GM12878 (cell line): ENCODE data around the gene RORC. TPM values are rescaled to one million over a fixed set of nuclear protein-coding genes. Genes with fewer than 3 reads are reported as not detected.

Source experiments
- ATAC-seq: fragments of 200-7000 bp; cut with Tn5 transposase; 3 replicates; pipeline ENCODE4 v1.9.1; 2020; ENCODE audit warnings: mild to moderate bottlenecking, moderate library complexity
- BruUV-seq: library from RNA; stranded (reverse); fragments of 400-500 nt; replicated peaks from 2 replicates; lab custom pipeline; 2021; lab: Mats Ljungman, UMichigan
- CTCF ChIA-PET: fragments of 300-600 bp; sonication (Branson Sonifier 250); formaldehyde crosslinking; extraction: SDS; loops from one replicate; lab custom pipeline; 2021; ENCODE audit warnings: inconsistent platforms; lab: Yijun Ruan, JAX
- POLR2A ChIA-PET: fragments of 350-600 bp; formaldehyde crosslinking; extraction: SDS; loops from one replicate; lab custom pipeline; 2021; ENCODE audit warnings: inconsistent platforms; lab: Charles Lee
- RAD21 ChIA-PET: fragments of 300-600 bp; sonication (Branson Sonifier 250); formaldehyde crosslinking; loops from one replicate; lab custom pipeline; 2023; ENCODE audit warnings: antibody characterized with exemption; ENCODE audit not compliant: unreplicated experiment; lab: Charles Lee
- SMC1A ChIA-PET: fragments of 300-600 bp; sonication (Branson Sonifier 250); formaldehyde crosslinking; loops from one replicate; lab custom pipeline; 2023; ENCODE audit not compliant: unreplicated experiment, uncharacterized antibody; lab: Charles Lee
- DNase-seq: peaks from one replicate; pipeline ENCODE4 v3.0.0-alpha.2; 2011; ENCODE audit warnings: low read depth, low spot score
- FAIRE-seq: peaks from 3 replicates; lab custom pipeline; 2011; peaks lifted over from hg19 to GRCh38; lab: Jason Lieb, UNC
- H2AFZ ChIP-seq: 2 replicates; pipeline ENCODE4 v1.6.0; 2011; ENCODE audit warnings: low read depth, low read length, control low read depth; ENCODE audit not compliant: control insufficient read depth
- H3K27ac ChIP-seq: 2 replicates; pipeline ENCODE4 v1.5.1; 2011; ENCODE audit warnings: control low read depth; ENCODE audit not compliant: control insufficient read depth, insufficient read depth
- H3K27me3 ChIP-seq, 2 experiments: replicated peaks in 1 of 2; 2 replicates each; pipeline versions ENCODE4 v1.6.0 to v1.6.1; 2011; ENCODE audit warnings: low read length in 1 of 2; ENCODE audit not compliant: control insufficient read depth in 2 of 2, insufficient read depth in 2 of 2
- H3K36me3 ChIP-seq, 2 experiments: 2 replicates each; pipeline ENCODE4 v1.5.1; 2011; ENCODE audit warnings: low read length in 1 of 2; ENCODE audit not compliant: control insufficient read depth in 2 of 2, insufficient read depth in 2 of 2
- H3K4me1 ChIP-seq: 2 replicates; pipeline ENCODE4 v1.6.1; 2011; ENCODE audit warnings: mild to moderate bottlenecking, low read length, moderate library complexity, mixed read lengths; ENCODE audit not compliant: control insufficient read depth, insufficient read depth
- H3K4me2 ChIP-seq: 2 replicates; pipeline ENCODE4 v1.6.0; 2011; ENCODE audit warnings: control low read depth; ENCODE audit not compliant: control insufficient read depth, insufficient read depth
- H3K4me3 ChIP-seq: fragments of 200-600 bp; sonication (generic); 2 replicates; pipeline ENCODE4 v1.5.1; 2016
- H3K79me2 ChIP-seq: 2 replicates; pipeline ENCODE4 v1.6.0; 2011; ENCODE audit warnings: low read length; ENCODE audit not compliant: control insufficient read depth, insufficient read depth
- H3K9ac ChIP-seq: 2 replicates; pipeline ENCODE4 v1.8.0; 2011; ENCODE audit warnings: low read length, control low read depth, mixed read lengths; ENCODE audit not compliant: control insufficient read depth, insufficient read depth
- H3K9me3 ChIP-seq: replicated peaks from 3 replicates; pipeline ENCODE4 v1.5.1; 2011; ENCODE audit warnings: mild to moderate bottlenecking, low read length; ENCODE audit not compliant: control insufficient read depth, insufficient read depth
- H4K20me1 ChIP-seq: 2 replicates; pipeline ENCODE4 v1.6.0; 2011; ENCODE audit not compliant: control insufficient read depth, insufficient read depth
- ASH2L ChIP-seq: fragments of 300-600, 200-600 bp; sonication (generic); IDR thresholded peaks from 2 replicates; pipeline ENCODE4 v1.6.1; 2017; ENCODE audit warnings: low read depth, mild to moderate bottlenecking, borderline replicate concordance
- CEBPB ChIP-seq, 2 experiments: fragments of 150-350 bp in 1 of 2; IDR thresholded peaks; 2 replicates each; pipeline ENCODE4 v1.6.1; 2012 to 2014; ENCODE audit warnings: low read depth in 2 of 2, low read length in 2 of 2, borderline replicate concordance in 1 of 2, inconsistent platforms in 1 of 2
- CHD2 ChIP-seq: IDR thresholded peaks from 2 replicates; pipeline ENCODE4 v1.6.1; 2011; ENCODE audit warnings: low read depth, low read length, improper control_type of control experiment, borderline replicate concordance
- JUNB ChIP-seq: IDR thresholded peaks from 2 replicates; pipeline ENCODE4 v1.6.1; 2016; ENCODE audit warnings: antibody characterized with exemption, mild to moderate bottlenecking
- RELA ChIP-seq: fragments of 450-650 bp; IDR thresholded peaks from 2 replicates; pipeline ENCODE4 v1.8.0; 2014; ENCODE audit warnings: borderline replicate concordance; ENCODE audit not compliant: partially characterized antibody
- RFX5 ChIP-seq: IDR thresholded peaks from 2 replicates; pipeline ENCODE4 v1.6.1; 2011; ENCODE audit warnings: low read depth, low read length, improper control_type of control experiment
- RUNX3 ChIP-seq: IDR thresholded peaks from 2 replicates; pipeline ENCODE4 v1.6.1; 2012; ENCODE audit warnings: low read length, inconsistent platforms
- WGBS: methylation state at CpG from one replicate; pipeline ENCODE4 v1.1.6; 2016; ENCODE audit warnings: low lambda C conversion rate; ENCODE audit not compliant: insufficient replicate concordance, insufficient coverage; ENCODE audit errors: missing lambda C conversion rate; 5-methylcytosine and 5-hydroxymethylcytosine counted together
- in situ Hi-C: fragments of 300-500 bp; cut with MboI; formaldehyde crosslinking; loops from 9 replicates; pipeline ENCODE4 v1.14.3; 2018; ENCODE audit warnings: mixed read lengths
- intact Hi-C: fragments of 100-400 bp; cut with micrococcal nuclease; formaldehyde crosslinking; loops from one replicate; pipeline ENCODE4 v1.14.2; 2022; ENCODE audit not compliant: unreplicated experiment
- polyA plus RNA-seq, 11 experiments: library from polyadenylated mRNA; depleted of rRNA in 4 of 11; unstranded in 6 of 11; stranded (reverse) in 5 of 11; fragments of >200 nt; fragmentation: Nextera tagmentation in 4 of 11; fragmentation: Illumina TruSeq in 1 of 11; extraction: Ambion mirVana in 4 of 11; extraction: Trizol in 1 of 11; gene quantifications; 1 replicate in 1 of 11; 2 replicates in 10 of 11; pipeline versions ENCODE4 v1.2.1 to v1.2.3, GENCODE V29; 2011 to 2016; ENCODE audit warnings: inconsistent platforms in 2 of 11, missing spikeins in 2 of 11, low read depth in 1 of 11
- total RNA-seq, 4 experiments: library from RNA; depleted of rRNA in 3 of 4; stranded (reverse); fragments of >200 nt in 3 of 4; fragmentation: Illumina TruSeq in 1 of 4; extraction: Trizol in 1 of 4; gene quantifications; 2 replicates each; pipeline versions ENCODE4 v1.2.1 to v1.2.3, GENCODE V29; 2013 to 2021

RORC gene
- total and polyA plus RNA-seq, 10 of the 15 experiments (the other 5 are each of a cell fraction or from before 2014, with no cell fraction given), result not detected

DNA sequence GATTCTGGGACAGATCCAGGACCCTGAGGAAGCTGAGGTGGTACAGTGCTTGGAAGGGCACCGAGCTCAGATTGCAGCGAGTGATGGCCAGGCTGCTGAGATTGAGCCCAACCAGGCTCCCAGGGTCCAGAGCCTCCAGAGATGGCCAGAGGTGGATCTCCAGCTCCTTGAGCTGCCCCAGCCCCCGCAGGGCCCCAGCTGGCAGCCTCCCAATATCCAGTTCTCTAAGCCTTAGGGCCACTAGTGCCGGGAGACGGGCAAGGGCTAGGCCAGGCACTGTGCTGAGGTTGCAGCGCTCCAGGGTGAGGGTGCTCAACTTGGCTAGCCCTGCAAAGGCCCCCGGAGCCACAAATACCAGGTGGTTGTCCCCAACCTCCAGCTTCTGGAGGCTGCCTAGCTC lies 29.8 kb downstream of the RORC start:
- no TSS peak for BruUV-seq
- Histone ChIP-seq H4K20me1 (no peaks in the 10 kb centered on the region), H3K4me3 (no peak overlapping the region)
- no peak for FAIRE-seq
- CTCF ChIA-PET, result interaction anchor here (1.5 kb wide), 1 partner anchor 12 kb away, joined by 4 read pairs; no protein-coding TSS in a partner anchor
- TF ChIP-seq ASH2L, result no peak
- TF ChIP-seq RFX5, result no peak
- TF ChIP-seq JUNB, result no peak
- no peak for TF ChIP-seq CHD2
- TF ChIP-seq RELA, result no peak
- no peak for TF ChIP-seq RUNX3
- no peak for TF ChIP-seq CEBPB (IDR thresholded peaks at IDR 0.05; ENCODE audit: borderline replicate concordance in 1 of 2, low read depth in 2 of 2, low read length in 2 of 2)
- TF ChIP-seq, all 136 proteins: peak for 0
- intact Hi-C loops (no loop called here), in situ Hi-C loops (no loop called here)
- POLR2A ChIA-PET, result interaction anchor here (0.6 kb wide), 1 partner anchor 40 kb away, joined by 3 read pairs; no protein-coding TSS in a partner anchor
- RAD21 ChIA-PET, result no interaction called here
- peaks cover 0 to 11% of the 10 kb centered on the region in 2 experiments; a peak in 2 of 4 replicates for H3K27me3 ChIP-seq
- H3K4me1 ChIP-seq, result peaks cover 6% of the 10 kb centered on the region; the same call in 1 of the 2 replicates
- DNase-seq (no peak), ATAC-seq (no peak)
- 46% methylated on average over 7 of the region's 7 CpGs for WGBS
- no peaks in the 10 kb centered on the region for H3K36me3 ChIP-seq
- no peak overlapping the region for H2AFZ ChIP-seq
- no peaks in the 10 kb centered on the region for H3K79me2 ChIP-seq
- SMC1A ChIA-PET, result interaction anchor here (1.4 kb wide), 1 partner anchor 34 kb away, joined by 4 read pairs; no protein-coding TSS in a partner anchor
- H3K4me2 ChIP-seq, result no peak overlapping the region
- no peaks in the 10 kb centered on the region for H3K9me3 ChIP-seq
- H3K9ac ChIP-seq, result no peak overlapping the region
- no peak overlapping the region for H3K27ac ChIP-seq
